Uterus (tissue), 4 donors: Measurements from ENCODE around the gene PRKAR2A. TPM values are rescaled to one million over a fixed set of nuclear protein-coding genes. Genes with fewer than 3 reads are reported as not detected.

ENCODE experiments used
- DNase-seq, 2 donors: peaks; one replicate each; pipeline ENCODE4 v3.0.0-alpha.2; 2019 to 2020
- H3K27ac ChIP-seq, 2 donors: fragments of 200-600 bp; sonication (generic); 1 replicate in 1 of 2; 2 replicates in 1 of 2; pipeline ENCODE4 v1.5.1; 2016 to 2018
- H3K27me3 ChIP-seq, 2 donors: fragments of 200-600 bp; sonication (generic); one replicate each; pipeline ENCODE4 v1.5.1; 2018 to 2019; ENCODE audit warnings: control low read depth in 1 of 2
- H3K36me3 ChIP-seq, 2 donors: fragments of 200-600 bp; sonication (generic); one replicate each; pipeline ENCODE4 v1.5.1; 2019; ENCODE audit warnings: control low read depth in 1 of 2
- H3K4me1 ChIP-seq, 2 donors: fragments of 200-600 bp; sonication (generic); one replicate each; pipeline ENCODE4 v1.5.1; 2018 to 2019; ENCODE audit warnings: control low read depth in 1 of 2
- H3K4me3 ChIP-seq, 2 donors: fragments of 200-600 bp; sonication (generic); 1 replicate in 1 of 2; 2 replicates in 1 of 2; pipeline ENCODE4 v1.5.1; 2018 to 2019; ENCODE audit warnings: mild to moderate bottlenecking in 1 of 2
- H3K9me3 ChIP-seq, 2 donors: fragments of 200-600 bp; sonication (generic); one replicate each; pipeline ENCODE4 v1.5.1; 2019; ENCODE audit warnings: control low read depth in 1 of 2
- POLR2A ChIP-seq, 2 donors: fragments of 450-650 bp; IDR thresholded peaks; one replicate each; pipeline ENCODE4 v1.6.1; 2016; ENCODE audit warnings: antibody characterized with exemption in 2 of 2, mild to moderate bottlenecking in 1 of 2, moderate library complexity in 1 of 2
- intact Hi-C: fragments of 100-400 bp; cut with DNase I; formaldehyde crosslinking; loops from one replicate; pipeline ENCODE4 v1.15.1; 2023; ENCODE audit warnings: low total_unique reads
- total RNA-seq, 4 donors: library from RNA; depleted of rRNA in 3 of 4; stranded (reverse); fragments of >200 nt in 3 of 4; gene quantifications; one replicate each; pipeline versions ENCODE4 v1.1.0 to v1.2.4, GENCODE V29; 2014 to 2023
- TF ChIP-seq, protein P1 (sequence below), 4 experiments: fragments of 200-600 bp in 2 of 4; fragments of 450-650 bp in 2 of 4; sonication (generic) in 2 of 4; IDR thresholded peaks; one replicate each; pipeline ENCODE4 v1.5.1; 2016 to 2019; ENCODE audit warnings: antibody characterized with exemption in 4 of 4, mild to moderate bottlenecking in 2 of 4, moderate library complexity in 1 of 4
- donor health status: DM: yes; HTN: yes; CAD: no.

Gene PRKAR2A
- total RNA-seq, 4 donors from 2014 or later, result 5.4 to 59.0 (median 26.3) TPM

DNA sequence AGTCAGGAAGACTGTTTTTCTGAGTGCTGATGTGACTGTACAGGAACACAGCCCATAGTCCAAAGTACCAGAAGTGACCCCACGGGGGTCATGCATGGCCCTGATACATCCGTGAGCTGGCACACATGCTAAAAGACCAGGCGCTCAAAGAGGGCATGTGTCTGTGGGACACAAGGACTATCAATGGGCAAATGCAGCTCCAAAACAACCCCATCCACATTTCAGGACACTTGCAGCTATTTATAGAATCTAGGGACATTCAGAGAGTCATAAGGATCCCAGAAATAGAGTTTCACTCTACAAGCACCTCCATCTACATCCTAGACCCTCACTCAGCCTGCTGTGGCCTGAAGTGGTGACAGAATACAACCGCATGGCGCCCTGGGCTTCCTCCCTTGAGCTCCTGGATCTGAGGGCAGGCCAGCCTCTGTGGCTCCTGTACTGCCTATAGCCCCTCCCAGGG is 34.0 kb upstream of the PRKAR2A start:
- H3K36me3 ChIP-seq, result no peaks in the 10 kb centered on the region

DNA sequence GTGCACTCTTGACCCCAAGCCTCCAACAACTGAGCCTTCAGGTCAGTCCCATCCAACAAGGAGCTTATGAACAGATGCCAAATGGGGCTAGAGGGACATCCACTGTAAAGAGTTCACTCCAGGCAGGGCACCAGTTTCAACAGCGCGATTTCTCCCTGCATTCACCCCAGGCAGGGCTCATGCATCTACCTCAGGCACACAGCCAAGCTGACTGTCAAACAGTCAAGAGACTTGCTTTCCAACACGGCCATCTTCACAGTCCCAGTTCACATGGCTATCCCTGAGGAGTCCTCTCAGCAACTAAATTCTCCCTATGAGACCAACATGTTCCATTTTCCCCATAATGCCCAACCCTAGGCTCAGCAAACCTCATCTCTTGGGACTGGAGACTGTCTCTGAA is 33.3 kb upstream of the PRKAR2A start:
- H3K36me3 ChIP-seq, result no peaks in the 10 kb centered on the region
- H3K27me3 ChIP-seq, result no peaks in the 10 kb centered on the region
- intact Hi-C loops, result no loop called here
- H3K27ac ChIP-seq, result no peak overlapping the region
- TF ChIP-seq POLR2A (IDR thresholded peaks at IDR 0.05), result no peak
- TF ChIP-seq, protein P1, sequence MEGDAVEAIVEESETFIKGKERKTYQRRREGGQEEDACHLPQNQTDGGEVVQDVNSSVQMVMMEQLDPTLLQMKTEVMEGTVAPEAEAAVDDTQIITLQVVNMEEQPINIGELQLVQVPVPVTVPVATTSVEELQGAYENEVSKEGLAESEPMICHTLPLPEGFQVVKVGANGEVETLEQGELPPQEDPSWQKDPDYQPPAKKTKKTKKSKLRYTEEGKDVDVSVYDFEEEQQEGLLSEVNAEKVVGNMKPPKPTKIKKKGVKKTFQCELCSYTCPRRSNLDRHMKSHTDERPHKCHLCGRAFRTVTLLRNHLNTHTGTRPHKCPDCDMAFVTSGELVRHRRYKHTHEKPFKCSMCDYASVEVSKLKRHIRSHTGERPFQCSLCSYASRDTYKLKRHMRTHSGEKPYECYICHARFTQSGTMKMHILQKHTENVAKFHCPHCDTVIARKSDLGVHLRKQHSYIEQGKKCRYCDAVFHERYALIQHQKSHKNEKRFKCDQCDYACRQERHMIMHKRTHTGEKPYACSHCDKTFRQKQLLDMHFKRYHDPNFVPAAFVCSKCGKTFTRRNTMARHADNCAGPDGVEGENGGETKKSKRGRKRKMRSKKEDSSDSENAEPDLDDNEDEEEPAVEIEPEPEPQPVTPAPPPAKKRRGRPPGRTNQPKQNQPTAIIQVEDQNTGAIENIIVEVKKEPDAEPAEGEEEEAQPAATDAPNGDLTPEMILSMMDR (IDR thresholded peaks at IDR 0.05), result no peak
- H3K9me3 ChIP-seq, result no peaks in the 10 kb centered on the region
- no peak for DNase-seq
- no peak overlapping the region for H3K4me3 ChIP-seq
- H3K4me1 ChIP-seq, result no peaks in the 10 kb centered on the region

More for the DNA sequence above, 34.0 kb upstream of the PRKAR2A start:
- no peak for TF ChIP-seq POLR2A (IDR thresholded peaks at IDR 0.05)
- TF ChIP-seq, protein P1 (IDR thresholded peaks at IDR 0.05), result no peak
- H3K27ac ChIP-seq, result no peak overlapping the region
- H3K9me3 ChIP-seq, result no peaks in the 10 kb centered on the region
- no peaks in the 10 kb centered on the region for H3K4me1 ChIP-seq
- no peaks in the 10 kb centered on the region for H3K27me3 ChIP-seq
- DNase-seq, result no peak
- no peak overlapping the region for H3K4me3 ChIP-seq
- intact Hi-C loops, result no loop called here

DNA sequence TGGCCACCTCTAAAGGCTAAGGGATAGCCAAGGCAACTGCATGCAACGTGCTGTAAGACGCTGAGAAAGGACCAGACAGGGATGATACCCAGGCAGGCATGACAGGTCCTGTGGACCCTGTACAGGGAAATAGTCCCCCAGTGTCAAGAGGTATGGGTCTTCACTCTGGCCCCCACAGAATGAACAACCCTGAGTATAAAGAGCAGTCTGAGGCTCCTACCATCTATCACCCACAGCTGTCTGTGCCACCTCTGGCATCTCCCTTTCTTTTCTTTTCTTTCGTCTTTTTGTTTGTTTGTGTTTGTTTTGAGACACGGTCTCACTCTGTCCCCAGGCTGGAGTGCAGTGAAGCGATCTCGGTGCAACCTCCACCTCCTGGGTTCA is 32.3 kb upstream of the PRKAR2A start:
- Histone ChIP-seq H3K9me3 (no peaks in the 10 kb centered on the region), H3K4me1 (no peaks in the 10 kb centered on the region), H3K36me3 (no peaks in the 10 kb centered on the region), H3K27me3 (no peaks in the 10 kb centered on the region), H3K4me3 (no peak overlapping the region), H3K27ac (no peak overlapping the region)
- intact Hi-C loops, result no loop called here
- DNase-seq, result no peak
- no peak for TF ChIP-seq POLR2A (IDR thresholded peaks at IDR 0.05)

DNA sequence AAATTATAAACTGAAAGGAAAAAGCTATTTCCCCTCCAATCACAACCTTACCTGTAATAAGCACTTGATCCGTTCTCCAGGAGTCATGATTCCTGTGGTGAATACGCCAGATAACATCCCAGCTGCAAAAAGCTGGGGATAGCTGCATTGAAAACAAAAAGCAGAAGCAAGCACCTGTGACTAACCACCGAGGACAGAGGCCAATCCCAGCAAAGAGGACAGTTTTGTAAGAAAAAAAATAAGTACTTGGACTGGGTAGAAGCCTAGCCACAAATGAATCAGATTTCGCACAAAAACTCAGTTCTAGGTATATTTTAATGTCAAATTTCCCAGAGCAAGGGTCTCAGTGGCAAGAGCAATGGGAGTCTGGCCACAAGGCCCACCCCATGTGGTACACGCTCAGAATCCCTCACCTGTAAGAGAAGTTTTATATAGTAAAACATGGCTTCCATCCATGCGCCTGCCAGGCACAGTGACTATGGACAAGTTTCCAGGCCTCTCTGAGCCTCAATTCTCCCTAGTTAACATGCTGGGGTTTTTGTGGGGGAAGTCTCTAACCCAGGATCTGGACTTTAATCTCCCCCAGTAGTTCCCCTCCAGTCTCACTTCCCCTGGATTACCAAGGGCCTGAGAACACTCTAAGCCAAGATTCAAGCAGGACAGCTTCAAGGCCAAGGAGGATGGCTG is 31.8 kb upstream of the PRKAR2A start:
- intact Hi-C loops, result no loop called here
- no peaks in the 10 kb centered on the region for H3K36me3 ChIP-seq
- H3K27ac ChIP-seq, result no peak overlapping the region
- H3K4me3 ChIP-seq, result no peak overlapping the region
- H3K9me3 ChIP-seq, result no peaks in the 10 kb centered on the region
- no peaks in the 10 kb centered on the region for H3K27me3 ChIP-seq
- TF ChIP-seq, protein P1 (IDR thresholded peaks at IDR 0.05), result no peak
- no peak for TF ChIP-seq POLR2A (IDR thresholded peaks at IDR 0.05)
- no peaks in the 10 kb centered on the region for H3K4me1 ChIP-seq
- no peak for DNase-seq

DNA sequence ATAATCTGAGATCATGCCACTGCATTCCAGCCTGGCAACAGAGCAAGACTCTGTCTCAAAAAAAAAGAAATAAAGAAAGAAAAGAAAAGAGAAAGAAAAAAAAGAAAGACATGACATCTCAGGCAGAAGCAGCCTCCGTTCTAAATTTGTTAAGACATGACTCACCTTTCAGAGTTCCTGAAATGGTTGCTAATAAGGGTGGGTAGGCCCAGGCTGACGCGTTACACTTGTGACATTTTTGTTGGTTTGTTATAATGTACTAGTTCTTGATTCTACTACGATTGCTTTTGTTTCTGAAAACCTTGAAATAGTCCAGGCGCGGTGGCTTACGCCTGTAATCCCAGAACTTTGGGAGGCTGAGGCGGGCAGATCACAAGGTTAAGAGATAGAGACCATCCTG is 30.0 kb upstream of the PRKAR2A start:
- intact Hi-C loops, result no loop called here
- DNase-seq, result no peak
- no peak for TF ChIP-seq POLR2A (IDR thresholded peaks at IDR 0.05)
- TF ChIP-seq, protein P1 (IDR thresholded peaks at IDR 0.05), result no peak
- Histone ChIP-seq H3K27ac (no peak overlapping the region), H3K27me3 (no peaks in the 10 kb centered on the region), H3K9me3 (no peaks in the 10 kb centered on the region), H3K4me3 (no peak overlapping the region), H3K36me3 (no peaks in the 10 kb centered on the region), H3K4me1 (no peaks in the 10 kb centered on the region)
